Left ventricle myocardium inferior (tissue), 1 donor: ENCODE measurements around the gene PDE9A. TPM values are rescaled to one million over a fixed set of nuclear protein-coding genes. Genes with fewer than 3 reads are reported as not detected.

Experiments
- DNase-seq: peaks from one replicate; pipeline ENCODE4 v3.0.0-alpha.2; 2020
- H3K27ac ChIP-seq: fragments of 200-600 bp; replicated peaks from 2 replicates; pipeline ENCODE4 v1.8.0; 2021
- H3K27me3 ChIP-seq: fragments of 200-600 bp; 2 replicates; pipeline ENCODE4 v1.8.0; 2021; ENCODE audit warnings: low read depth
- H3K36me3 ChIP-seq: fragments of 200-600 bp; 2 replicates; pipeline ENCODE4 v1.8.0; 2021
- H3K4me1 ChIP-seq: fragments of 200-600 bp; 2 replicates; pipeline ENCODE4 v1.8.0; 2021
- H3K4me3 ChIP-seq: fragments of 200-600 bp; 2 replicates; pipeline ENCODE4 v1.8.0; 2021; ENCODE audit warnings: mild to moderate bottlenecking, moderate library complexity
- H3K9me3 ChIP-seq: fragments of 200-600 bp; replicated peaks from 2 replicates; pipeline ENCODE4 v1.8.0; 2021
- intact Hi-C: fragments of 100-400 bp; cut with micrococcal nuclease; formaldehyde crosslinking; loops from one replicate; pipeline ENCODE4 v1.11.0; 2022
- total RNA-seq: library from RNA; stranded (reverse); fragmentation: NEBNext Ultra II Directional; extraction: Animal tissue kit (Norgen Biotek cat#: 25700); gene quantifications from one replicate; pipeline ENCODE4 v1.2.1, GENCODE V29; 2021
- TF ChIP-seq, protein P1 (sequence below): fragments of 200-600 bp; IDR thresholded peaks from 2 replicates; pipeline ENCODE4 v1.8.0; 2021; ENCODE audit warnings: antibody characterized with exemption, mild to moderate bottlenecking, borderline replicate concordance
- donor health status: DM: no; HTN: yes; CAD: no; lungs with severe emphysema.

The PDE9A gene
- total RNA-seq, 1 donor from 2014 or later, result 3.2 TPM

DNA sequence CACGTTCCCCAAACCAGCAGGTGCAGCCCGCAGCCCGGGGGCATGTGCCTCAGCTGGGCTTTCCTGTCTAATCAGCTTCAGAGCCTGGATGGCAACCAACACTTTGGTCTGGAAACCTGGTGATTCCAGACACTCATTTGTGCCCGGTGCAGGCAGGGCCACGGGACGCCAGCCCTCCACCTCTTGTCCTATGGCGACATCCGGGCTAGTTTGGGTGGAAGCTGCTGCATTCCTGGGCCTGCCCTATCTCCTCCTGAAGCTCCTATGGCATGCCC is 114.1 kb downstream of the PDE9A start:
- no peak overlapping the region for H3K4me3 ChIP-seq
- H3K27me3 ChIP-seq, result peaks cover 5% of the 10 kb centered on the region
- intact Hi-C loops, result no loop called here
- no peaks in the 10 kb centered on the region for H3K9me3 ChIP-seq
- no peak for DNase-seq
- no peaks in the 10 kb centered on the region for H3K4me1 ChIP-seq
- TF ChIP-seq, protein P1, sequence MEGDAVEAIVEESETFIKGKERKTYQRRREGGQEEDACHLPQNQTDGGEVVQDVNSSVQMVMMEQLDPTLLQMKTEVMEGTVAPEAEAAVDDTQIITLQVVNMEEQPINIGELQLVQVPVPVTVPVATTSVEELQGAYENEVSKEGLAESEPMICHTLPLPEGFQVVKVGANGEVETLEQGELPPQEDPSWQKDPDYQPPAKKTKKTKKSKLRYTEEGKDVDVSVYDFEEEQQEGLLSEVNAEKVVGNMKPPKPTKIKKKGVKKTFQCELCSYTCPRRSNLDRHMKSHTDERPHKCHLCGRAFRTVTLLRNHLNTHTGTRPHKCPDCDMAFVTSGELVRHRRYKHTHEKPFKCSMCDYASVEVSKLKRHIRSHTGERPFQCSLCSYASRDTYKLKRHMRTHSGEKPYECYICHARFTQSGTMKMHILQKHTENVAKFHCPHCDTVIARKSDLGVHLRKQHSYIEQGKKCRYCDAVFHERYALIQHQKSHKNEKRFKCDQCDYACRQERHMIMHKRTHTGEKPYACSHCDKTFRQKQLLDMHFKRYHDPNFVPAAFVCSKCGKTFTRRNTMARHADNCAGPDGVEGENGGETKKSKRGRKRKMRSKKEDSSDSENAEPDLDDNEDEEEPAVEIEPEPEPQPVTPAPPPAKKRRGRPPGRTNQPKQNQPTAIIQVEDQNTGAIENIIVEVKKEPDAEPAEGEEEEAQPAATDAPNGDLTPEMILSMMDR, result no peak
- H3K36me3 ChIP-seq, result peaks cover 75% of the 10 kb centered on the region
- H3K27ac ChIP-seq, result no peak overlapping the region

DNA sequence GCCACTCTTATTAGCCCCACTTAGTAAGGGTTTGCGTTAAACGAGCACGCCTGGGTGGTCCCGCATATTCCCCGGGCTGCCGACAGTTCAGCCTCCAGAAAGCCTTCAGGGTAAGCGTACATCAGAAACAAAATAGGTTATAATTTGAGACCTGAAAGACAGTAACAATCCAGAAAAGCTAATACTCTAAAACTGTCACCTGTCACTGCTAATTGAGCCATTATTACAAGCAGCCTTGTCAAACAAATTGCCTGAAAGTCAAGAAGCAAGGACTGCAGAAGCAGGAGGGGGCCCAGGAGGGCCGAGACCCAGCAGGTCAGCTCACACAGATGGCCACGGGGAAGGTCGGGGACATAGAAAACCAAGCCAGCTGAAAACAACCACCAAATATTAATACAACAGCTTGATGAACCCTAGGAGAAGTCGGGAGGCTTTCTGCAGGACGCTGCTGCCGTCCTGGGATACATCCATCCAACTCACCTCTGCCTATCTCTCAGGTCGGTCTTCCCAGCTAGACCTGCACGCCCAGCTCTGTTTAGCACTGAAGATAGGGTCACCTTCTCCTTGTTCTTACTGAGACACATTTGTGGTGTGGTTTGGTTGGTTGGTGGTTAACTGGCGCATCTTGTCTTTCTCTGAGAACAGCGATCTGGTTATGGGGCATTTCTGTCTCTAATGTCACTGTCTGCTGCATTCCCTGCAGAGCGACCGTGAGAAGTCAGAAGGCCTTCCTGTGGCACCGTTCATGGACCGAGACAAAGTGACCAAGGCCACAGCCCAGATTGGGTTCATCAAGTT is 115.1 kb downstream of the PDE9A start:
- intact Hi-C loops, result no loop called here

DNA sequence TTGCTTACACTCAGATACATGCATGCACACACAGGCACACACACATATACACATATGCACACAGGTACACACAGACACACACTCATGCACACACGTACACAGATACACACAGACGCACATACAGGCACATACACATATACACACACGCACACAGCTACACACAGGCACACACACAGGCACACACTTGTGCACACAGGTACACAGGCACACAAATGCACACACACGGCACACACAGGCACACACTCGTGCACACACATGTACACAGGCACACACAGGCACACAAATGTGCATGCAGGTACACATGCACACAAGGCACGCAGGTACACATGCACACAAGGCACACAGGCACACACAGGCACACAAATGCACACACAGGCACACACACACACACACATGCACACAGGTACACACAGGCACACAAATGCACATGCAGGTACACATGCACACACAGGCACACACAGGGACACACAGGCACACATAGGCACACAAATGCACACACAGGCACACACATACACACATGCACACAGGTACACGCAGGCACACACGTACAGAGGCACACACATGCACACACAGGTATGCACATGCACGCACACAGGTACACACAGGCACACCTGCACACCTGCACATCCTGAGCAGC is 115.9 kb downstream of the PDE9A start:
- no peak overlapping the region for H3K27ac ChIP-seq
- TF ChIP-seq, protein P1, result no peak
- DNase-seq, result no peak
- H3K27me3 ChIP-seq, result peaks cover 5% of the 10 kb centered on the region
- no peaks in the 10 kb centered on the region for H3K4me1 ChIP-seq
- intact Hi-C loops, result no loop called here
- H3K36me3 ChIP-seq, result peaks cover 69% of the 10 kb centered on the region
- H3K4me3 ChIP-seq, result no peak overlapping the region
- no peaks in the 10 kb centered on the region for H3K9me3 ChIP-seq

More for the DNA sequence above, 115.1 kb downstream of the PDE9A start:
- no peak for DNase-seq
- H3K27ac ChIP-seq, result no peak overlapping the region
- TF ChIP-seq, protein P1, result no peak
- H3K4me1 ChIP-seq, result no peaks in the 10 kb centered on the region
- peaks cover 5% of the 10 kb centered on the region for H3K27me3 ChIP-seq
- H3K4me3 ChIP-seq, result no peak overlapping the region
- H3K9me3 ChIP-seq, result no peaks in the 10 kb centered on the region
- H3K36me3 ChIP-seq, result peaks cover 69% of the 10 kb centered on the region

DNA sequence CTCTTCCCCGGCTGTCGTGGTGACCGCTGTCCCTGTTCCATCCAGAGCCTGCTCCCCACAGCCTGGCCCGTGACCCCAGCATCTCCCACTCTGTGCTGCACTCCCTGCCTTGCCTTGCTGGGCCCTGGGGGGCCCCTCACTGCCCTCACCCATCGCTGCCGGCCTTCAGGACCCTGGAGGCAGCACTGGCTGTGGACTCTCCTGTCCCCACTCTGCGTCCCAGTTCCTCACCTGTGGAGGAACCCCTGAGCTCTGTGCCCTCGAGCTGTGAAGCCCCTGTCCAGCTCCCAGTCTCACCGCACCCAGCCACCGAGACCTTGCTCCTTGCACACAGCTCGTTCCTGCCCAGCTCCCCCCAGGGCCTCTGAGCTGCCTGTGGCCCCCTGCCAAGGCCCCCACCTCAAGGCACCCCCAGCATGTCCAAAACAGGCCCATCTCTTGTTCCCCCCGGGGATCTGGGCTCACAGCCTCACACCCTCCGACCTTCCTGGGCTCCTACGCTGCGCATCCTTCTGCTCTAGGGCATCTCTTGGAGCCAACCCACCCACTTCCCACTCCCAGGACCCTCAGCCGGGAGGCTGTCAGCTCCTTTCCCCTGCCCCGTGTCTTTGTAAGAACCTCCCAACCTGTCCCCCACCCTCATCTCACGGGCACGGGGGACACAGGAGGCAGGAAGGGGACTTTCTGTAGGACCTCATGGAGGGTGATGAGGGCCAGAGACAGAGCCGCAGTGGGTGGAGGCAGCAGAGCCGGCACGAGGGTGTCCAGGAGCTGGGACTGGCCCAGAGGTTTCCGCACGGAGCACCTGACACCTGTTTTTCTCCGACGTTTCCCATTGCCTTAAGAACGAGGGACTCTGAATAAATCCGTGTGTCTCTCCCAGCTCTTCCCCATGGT is 116.6 kb downstream of the PDE9A start:
- no peak for DNase-seq
- Histone ChIP-seq H3K36me3 (peaks cover 68% of the 10 kb centered on the region), H3K27me3 (peaks cover 5% of the 10 kb centered on the region), H3K9me3 (no peaks in the 10 kb centered on the region), H3K4me3 (no peak overlapping the region), H3K27ac (no peak overlapping the region), H3K4me1 (no peaks in the 10 kb centered on the region)
- TF ChIP-seq, protein P1, result no peak
- intact Hi-C loops, result no loop called here

DNA sequence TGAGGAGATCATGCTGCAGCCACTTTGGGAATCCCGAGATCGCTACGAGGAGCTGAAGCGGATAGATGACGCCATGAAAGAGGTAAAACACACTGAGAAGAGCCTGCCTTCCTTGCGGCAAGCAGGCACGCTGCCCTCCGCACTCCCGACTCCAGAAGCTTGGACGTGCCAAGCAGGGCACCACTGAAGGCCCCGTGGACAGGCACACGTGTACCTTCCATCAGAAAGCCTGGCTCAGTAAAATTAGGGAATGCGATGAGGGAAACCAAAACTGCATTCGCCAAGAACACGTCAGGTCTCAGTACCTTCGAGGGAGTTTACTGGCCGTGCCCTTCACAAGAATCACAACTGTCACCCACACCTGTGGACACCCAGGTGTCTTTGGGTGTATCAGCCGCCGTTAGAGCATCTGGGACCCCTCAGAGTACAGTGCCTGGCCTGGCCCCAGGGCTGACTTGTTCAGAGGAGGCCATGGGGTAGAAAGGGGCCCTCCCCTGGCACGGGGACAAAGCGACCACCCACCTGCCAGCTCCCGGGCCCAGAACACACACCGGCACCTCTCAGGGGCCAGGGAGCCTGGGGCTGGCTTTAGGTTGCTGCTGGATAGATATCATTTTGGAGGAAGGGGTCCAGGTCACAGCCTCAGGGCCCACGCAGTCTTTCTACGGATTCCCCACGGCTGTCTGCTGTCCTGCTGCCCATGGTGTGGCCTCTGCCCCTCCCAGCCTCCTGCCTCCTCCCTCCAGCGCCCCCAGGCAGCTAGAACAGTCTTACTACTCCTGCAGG is 117.5 kb downstream of the PDE9A start:
- Histone ChIP-seq H3K9me3 (no peaks in the 10 kb centered on the region), H3K36me3 (peaks cover 62% of the 10 kb centered on the region), H3K4me1 (no peaks in the 10 kb centered on the region), H3K4me3 (no peak overlapping the region), H3K27me3 (peaks cover 11% of the 10 kb centered on the region), H3K27ac (no peak overlapping the region)
- intact Hi-C loops, result no loop called here
- no peak for DNase-seq
- TF ChIP-seq, protein P1, result no peak
